ENCODE data around the gene ENAM. TPM values are rescaled to one million over a fixed set of nuclear protein-coding genes. Genes with fewer than 3 reads are reported as not detected.
A peak's percentile ranks its signal among the peaks of the same experiment; 100 is the strongest.

Gene ENAM
- total and polyA plus RNA-seq, 10 of the 15 experiments (the other 5 are each of a cell fraction or from before 2014, with no cell fraction given) = 0.04 to 1.3 (median 0.21) TPM

- TF ChIP-seq E4F1 (IDR thresholded peaks at IDR 0.05; ENCODE audit: borderline replicate concordance, partially characterized antibody) = no peak
- no peak for TF ChIP-seq REST (IDR thresholded peaks at IDR 0.05; ENCODE audit: low read depth, low read length)
- TF ChIP-seq RBBP5 (conservative IDR thresholded peaks at IDR 0.05) = no peak
- TF ChIP-seq IRF3 (IDR thresholded peaks at IDR 0.05) = no peak
- TF ChIP-seq WRNIP1 (IDR thresholded peaks at IDR 0.05; ENCODE audit: borderline replicate concordance, low read depth, low read length) = no peak
- 0 out of 2 replicates have a peak, but pooled peaks have one; percentile 13 for TF ChIP-seq SPI1 (IDR thresholded peaks at IDR 0.05; ENCODE audit: borderline replicate concordance, insufficient read depth, low read depth, low read length)
- TF ChIP-seq POLR2AphosphoS2 (IDR thresholded peaks at IDR 0.05; ENCODE audit: low read depth, low read length) = no peak
- no peak; the same call in 1 of the 2 replicates for TF ChIP-seq PML (IDR thresholded peaks at IDR 0.05; ENCODE audit: low read length)
- no peak for TF ChIP-seq IRF4 (IDR thresholded peaks at IDR 0.05; ENCODE audit: low read depth, low read length)
- TF ChIP-seq ZNF592 (IDR thresholded peaks at IDR 0.05) = no peak
- no peak for TF ChIP-seq ATF7 (IDR thresholded peaks at IDR 0.05; ENCODE audit: low read depth)
- no peak for TF ChIP-seq SREBF2 (IDR thresholded peaks at IDR 0.05; ENCODE audit: low read length)
- TF ChIP-seq ZNF207 (IDR thresholded peaks at IDR 0.05; ENCODE audit: borderline replicate concordance) = no peak
- TF ChIP-seq ZZZ3 (IDR thresholded peaks at IDR 0.05; ENCODE audit: control insufficient read depth, insufficient read length, low read depth) = no peak
- TF ChIP-seq TCF12 (IDR thresholded peaks at IDR 0.05; ENCODE audit: low read depth, low read length) = no peak
- 0 out of 2 replicates have a peak, but pooled peaks have one; percentile 15 for TF ChIP-seq FOXM1 (IDR thresholded peaks at IDR 0.05; ENCODE audit: low read depth, low read length)
- peak; percentile 66; the same call in 1 of the 2 replicates for TF ChIP-seq MEF2A (IDR thresholded peaks at IDR 0.05; ENCODE audit: insufficient read depth, low read depth, low read length)
- peak; percentile 10 to 27; a peak in 1 of 4 replicates for TF ChIP-seq IKZF2 (IDR thresholded peaks at IDR 0.05)
- no peak for TF ChIP-seq CHD2 (IDR thresholded peaks at IDR 0.05; ENCODE audit: borderline replicate concordance, low read depth, low read length)
- no peak for TF ChIP-seq RAD21 (IDR thresholded peaks at IDR 0.05; ENCODE audit: insufficient read depth, low read depth, low read length)
- no peak for TF ChIP-seq BACH1 (IDR thresholded peaks at IDR 0.05; ENCODE audit: borderline replicate concordance)
Observed at GRCh38 chr4:70666369-70666768, 37.8 kb downstream of the ENAM start, which contains the start of gene JCHAIN (continued).

Data from GM12878 (cell line).